Right renal pelvis (tissue), 4 donors: Measurements from ENCODE around the gene KDM4B. TPM values are rescaled to one million over a fixed set of nuclear protein-coding genes. Genes with fewer than 3 reads are reported as not detected.

ENCODE experiments used
- DNase-seq, 4 donors: peaks; one replicate each; pipeline ENCODE4 v3.0.0-alpha.2; 2013; ENCODE audit warnings: low read depth in 4 of 4, low spot score in 3 of 4, missing footprints in 1 of 4
- polyA plus RNA-seq, 4 donors: library from polyadenylated mRNA; unstranded; fragments of 120-200 nt; gene quantifications; one replicate each; pipeline ENCODE4 v1.2.1, GENCODE V29; 2013; ENCODE audit not compliant: insufficient read length in 4 of 4

KDM4B gene
- polyA plus RNA-seq, 4 donors: 19.8 to 29.5 (median 20.5) TPM

GRCh38 chr19:5047251-5047935 lies 78.5 kb downstream of the KDM4B start:
- no peak for DNase-seq

GRCh38 chr19:5048091-5048726 lies 79.3 kb downstream of the KDM4B start:
- peak in 3 of 4 donors; percentile 64 to 67 (median 67) for DNase-seq

- no peak for DNase-seq
Measured at GRCh38 chr19:5048727-5049553, 80.0 kb downstream of the KDM4B start.

GRCh38 chr19:5049561-5049960 lies 80.6 kb downstream of the KDM4B start:
- no peak for DNase-seq

GRCh38 chr19:5050067-5050656 lies 81.2 kb downstream of the KDM4B start:
- no peak for DNase-seq

GRCh38 chr19:5050905-5051304 lies 82.0 kb downstream of the KDM4B start:
- DNase-seq: no peak

GRCh38 chr19:5051619-5052018 lies 82.7 kb downstream of the KDM4B start:
- no peak for DNase-seq

GRCh38 chr19:5052515-5052914 lies 83.6 kb downstream of the KDM4B start:
- DNase-seq: no peak

GRCh38 chr19:5052945-5053485 lies 84.1 kb downstream of the KDM4B start:
- no peak for DNase-seq

GRCh38 chr19:5053661-5054060 lies 84.7 kb downstream of the KDM4B start:
- DNase-seq: no peak

- no peak for DNase-seq
Measured at GRCh38 chr19:5054551-5055456, 85.9 kb downstream of the KDM4B start.

GRCh38 chr19:5055457-5055776 lies 86.5 kb downstream of the KDM4B start:
- DNase-seq: no peak

- no peak for DNase-seq
Measured at GRCh38 chr19:5057860-5058259, 88.9 kb downstream of the KDM4B start.

- DNase-seq: no peak
Measured at GRCh38 chr19:5058521-5059212, 89.8 kb downstream of the KDM4B start.

GRCh38 chr19:5059213-5059574 lies 90.3 kb downstream of the KDM4B start:
- no peak for DNase-seq

GRCh38 chr19:5059793-5060192 lies 90.9 kb downstream of the KDM4B start:
- DNase-seq: no peak

- DNase-seq: no peak
Measured at GRCh38 chr19:5062195-5062594, 93.3 kb downstream of the KDM4B start.

- DNase-seq: no peak
Measured at GRCh38 chr19:5062799-5063198, 93.9 kb downstream of the KDM4B start.

- no peak for DNase-seq
Measured at GRCh38 chr19:5063873-5064645, 95.1 kb downstream of the KDM4B start.
